Neural cell (in vitro differentiated cells): Measurements from ENCODE around the gene SYT11.

Experiments
- EP300 ChIP-seq: fragments of 450-650 bp; conservative IDR thresholded peaks from 2 replicates; pipeline ENCODE4 v1.6.1; 2014; ENCODE audit warnings: antibody characterized with exemption, mild to moderate bottlenecking, moderate library complexity; ENCODE audit not compliant: poor library complexity, severe bottlenecking
- EZH2 ChIP-seq: fragments of 200-600, 300-800 bp; shearing (Covaris generic), sonication (generic); IDR thresholded peaks from 2 replicates; pipeline ENCODE4 v1.6.1; 2014; ENCODE audit warnings: antibody characterized with exemption, low read length, borderline replicate concordance, mild to moderate bottlenecking; ENCODE audit not compliant: insufficient read depth, poor library complexity, severe bottlenecking
- MXI1 ChIP-seq: fragments of 450-650 bp; conservative IDR thresholded peaks from 2 replicates; pipeline ENCODE4 v1.6.1; 2014; ENCODE audit warnings: antibody characterized with exemption, mild to moderate bottlenecking; ENCODE audit not compliant: poor library complexity, severe bottlenecking
- POLR2AphosphoS5 ChIP-seq: IDR thresholded peaks from 2 replicates; pipeline ENCODE4 v1.6.1; 2012
- TAF1 ChIP-seq: IDR thresholded peaks from 2 replicates; pipeline ENCODE4 v1.6.1; 2012; ENCODE audit warnings: low read depth
- TF ChIP-seq, protein P1 (sequence below): fragments of 450-650 bp; IDR thresholded peaks from 2 replicates; pipeline ENCODE4 v1.5.1; 2014; ENCODE audit warnings: antibody characterized with exemption, mild to moderate bottlenecking, moderate library complexity; ENCODE audit not compliant: poor library complexity, severe bottlenecking
- TF ChIP-seq, protein P2 (sequence below): IDR thresholded peaks from 2 replicates; pipeline ENCODE4 v1.6.1; 2012; ENCODE audit warnings: borderline replicate concordance

- TF ChIP-seq, protein P1, sequence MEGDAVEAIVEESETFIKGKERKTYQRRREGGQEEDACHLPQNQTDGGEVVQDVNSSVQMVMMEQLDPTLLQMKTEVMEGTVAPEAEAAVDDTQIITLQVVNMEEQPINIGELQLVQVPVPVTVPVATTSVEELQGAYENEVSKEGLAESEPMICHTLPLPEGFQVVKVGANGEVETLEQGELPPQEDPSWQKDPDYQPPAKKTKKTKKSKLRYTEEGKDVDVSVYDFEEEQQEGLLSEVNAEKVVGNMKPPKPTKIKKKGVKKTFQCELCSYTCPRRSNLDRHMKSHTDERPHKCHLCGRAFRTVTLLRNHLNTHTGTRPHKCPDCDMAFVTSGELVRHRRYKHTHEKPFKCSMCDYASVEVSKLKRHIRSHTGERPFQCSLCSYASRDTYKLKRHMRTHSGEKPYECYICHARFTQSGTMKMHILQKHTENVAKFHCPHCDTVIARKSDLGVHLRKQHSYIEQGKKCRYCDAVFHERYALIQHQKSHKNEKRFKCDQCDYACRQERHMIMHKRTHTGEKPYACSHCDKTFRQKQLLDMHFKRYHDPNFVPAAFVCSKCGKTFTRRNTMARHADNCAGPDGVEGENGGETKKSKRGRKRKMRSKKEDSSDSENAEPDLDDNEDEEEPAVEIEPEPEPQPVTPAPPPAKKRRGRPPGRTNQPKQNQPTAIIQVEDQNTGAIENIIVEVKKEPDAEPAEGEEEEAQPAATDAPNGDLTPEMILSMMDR: no peak
- TF ChIP-seq MXI1 (no peak), POLR2AphosphoS5 (no peak), TAF1 (no peak), EP300 (no peak), EZH2 (no peak)
- TF ChIP-seq, protein P2, sequence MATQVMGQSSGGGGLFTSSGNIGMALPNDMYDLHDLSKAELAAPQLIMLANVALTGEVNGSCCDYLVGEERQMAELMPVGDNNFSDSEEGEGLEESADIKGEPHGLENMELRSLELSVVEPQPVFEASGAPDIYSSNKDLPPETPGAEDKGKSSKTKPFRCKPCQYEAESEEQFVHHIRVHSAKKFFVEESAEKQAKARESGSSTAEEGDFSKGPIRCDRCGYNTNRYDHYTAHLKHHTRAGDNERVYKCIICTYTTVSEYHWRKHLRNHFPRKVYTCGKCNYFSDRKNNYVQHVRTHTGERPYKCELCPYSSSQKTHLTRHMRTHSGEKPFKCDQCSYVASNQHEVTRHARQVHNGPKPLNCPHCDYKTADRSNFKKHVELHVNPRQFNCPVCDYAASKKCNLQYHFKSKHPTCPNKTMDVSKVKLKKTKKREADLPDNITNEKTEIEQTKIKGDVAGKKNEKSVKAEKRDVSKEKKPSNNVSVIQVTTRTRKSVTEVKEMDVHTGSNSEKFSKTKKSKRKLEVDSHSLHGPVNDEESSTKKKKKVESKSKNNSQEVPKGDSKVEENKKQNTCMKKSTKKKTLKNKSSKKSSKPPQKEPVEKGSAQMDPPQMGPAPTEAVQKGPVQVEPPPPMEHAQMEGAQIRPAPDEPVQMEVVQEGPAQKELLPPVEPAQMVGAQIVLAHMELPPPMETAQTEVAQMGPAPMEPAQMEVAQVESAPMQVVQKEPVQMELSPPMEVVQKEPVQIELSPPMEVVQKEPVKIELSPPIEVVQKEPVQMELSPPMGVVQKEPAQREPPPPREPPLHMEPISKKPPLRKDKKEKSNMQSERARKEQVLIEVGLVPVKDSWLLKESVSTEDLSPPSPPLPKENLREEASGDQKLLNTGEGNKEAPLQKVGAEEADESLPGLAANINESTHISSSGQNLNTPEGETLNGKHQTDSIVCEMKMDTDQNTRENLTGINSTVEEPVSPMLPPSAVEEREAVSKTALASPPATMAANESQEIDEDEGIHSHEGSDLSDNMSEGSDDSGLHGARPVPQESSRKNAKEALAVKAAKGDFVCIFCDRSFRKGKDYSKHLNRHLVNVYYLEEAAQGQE: no peak
Measured at GRCh38 chr1:155834296-155834926, 25.0 kb upstream of the SYT11 start.
